ENCODE measurements around the gene SYT10. TPM values are rescaled to one million over a fixed set of nuclear protein-coding genes. Genes with fewer than 3 reads are reported as not detected.
"Not testable (repeated sequence)": the region's sequence is repeated elsewhere in the genome, so short reads cannot be mapped to it uniquely, and the experiment has no call there.

Gene SYT10
- total RNA-seq, 1 donor from 2014 or later: 1.2 TPM

DNA sequence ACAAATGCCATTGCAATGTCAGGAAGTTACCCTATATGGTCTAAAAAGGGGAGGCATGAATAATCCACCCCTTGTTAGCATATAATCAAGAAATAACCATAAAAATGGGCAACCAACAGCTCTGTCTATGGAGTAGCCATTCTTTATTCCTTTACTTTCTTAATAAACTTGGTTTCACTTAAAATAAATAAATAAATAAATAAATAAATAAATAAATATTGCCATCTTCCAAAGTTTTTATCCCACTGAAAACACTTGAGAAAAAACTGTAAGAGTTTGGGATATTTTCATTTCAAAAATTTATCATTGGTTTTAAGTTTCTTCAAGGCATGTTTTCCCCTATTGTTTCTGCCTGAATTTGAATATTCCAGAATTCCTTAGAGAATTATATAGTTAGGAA lies 89.8 kb downstream of the SYT10 start:
- no peaks in the 10 kb centered on the region for H3K4me1 ChIP-seq
- H3K4me3 ChIP-seq: no peak overlapping the region
- Mint-ChIP-seq H3K4me3 (no peak overlapping the region), H3K36me3 (no peaks in the 10 kb centered on the region), H3K27ac (no peak overlapping the region), H3K27me3 (ENCODE audit: insufficient read depth, low read depth) (no peaks in the 10 kb centered on the region), H3K9me3 (no peaks in the 10 kb centered on the region), H3K4me1 (no peaks in the 10 kb centered on the region)
- no peak for DNase-seq (ENCODE audit: low spot score)
- H3K4me2 ChIP-seq: no peak overlapping the region
- H3K27me3 ChIP-seq: no peaks in the 10 kb centered on the region
- no peak overlapping the region for H3K9ac ChIP-seq
- no peaks in the 10 kb centered on the region for H3K79me2 ChIP-seq (ENCODE audit: low read depth)
- H3F3A ChIP-seq (ENCODE audit: low read depth): no peaks in the 10 kb centered on the region
- no peaks in the 10 kb centered on the region for H4K20me1 ChIP-seq (ENCODE audit: low read depth)
- H3K36me3 ChIP-seq: no peaks in the 10 kb centered on the region
- TF ChIP-seq EZH2 (IDR thresholded peaks at IDR 0.05) (no peak), EZH2phosphoT487 (IDR thresholded peaks at IDR 0.05) (no peak)
- TF ChIP-seq, protein P1, sequence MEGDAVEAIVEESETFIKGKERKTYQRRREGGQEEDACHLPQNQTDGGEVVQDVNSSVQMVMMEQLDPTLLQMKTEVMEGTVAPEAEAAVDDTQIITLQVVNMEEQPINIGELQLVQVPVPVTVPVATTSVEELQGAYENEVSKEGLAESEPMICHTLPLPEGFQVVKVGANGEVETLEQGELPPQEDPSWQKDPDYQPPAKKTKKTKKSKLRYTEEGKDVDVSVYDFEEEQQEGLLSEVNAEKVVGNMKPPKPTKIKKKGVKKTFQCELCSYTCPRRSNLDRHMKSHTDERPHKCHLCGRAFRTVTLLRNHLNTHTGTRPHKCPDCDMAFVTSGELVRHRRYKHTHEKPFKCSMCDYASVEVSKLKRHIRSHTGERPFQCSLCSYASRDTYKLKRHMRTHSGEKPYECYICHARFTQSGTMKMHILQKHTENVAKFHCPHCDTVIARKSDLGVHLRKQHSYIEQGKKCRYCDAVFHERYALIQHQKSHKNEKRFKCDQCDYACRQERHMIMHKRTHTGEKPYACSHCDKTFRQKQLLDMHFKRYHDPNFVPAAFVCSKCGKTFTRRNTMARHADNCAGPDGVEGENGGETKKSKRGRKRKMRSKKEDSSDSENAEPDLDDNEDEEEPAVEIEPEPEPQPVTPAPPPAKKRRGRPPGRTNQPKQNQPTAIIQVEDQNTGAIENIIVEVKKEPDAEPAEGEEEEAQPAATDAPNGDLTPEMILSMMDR (IDR thresholded peaks at IDR 0.05): no peak
- no peaks in the 10 kb centered on the region for H3K9me3 ChIP-seq (ENCODE audit: low read depth)
- no peak overlapping the region for H3K27ac ChIP-seq
- no peak overlapping the region for H2AFZ ChIP-seq (replicated peaks)

DNA sequence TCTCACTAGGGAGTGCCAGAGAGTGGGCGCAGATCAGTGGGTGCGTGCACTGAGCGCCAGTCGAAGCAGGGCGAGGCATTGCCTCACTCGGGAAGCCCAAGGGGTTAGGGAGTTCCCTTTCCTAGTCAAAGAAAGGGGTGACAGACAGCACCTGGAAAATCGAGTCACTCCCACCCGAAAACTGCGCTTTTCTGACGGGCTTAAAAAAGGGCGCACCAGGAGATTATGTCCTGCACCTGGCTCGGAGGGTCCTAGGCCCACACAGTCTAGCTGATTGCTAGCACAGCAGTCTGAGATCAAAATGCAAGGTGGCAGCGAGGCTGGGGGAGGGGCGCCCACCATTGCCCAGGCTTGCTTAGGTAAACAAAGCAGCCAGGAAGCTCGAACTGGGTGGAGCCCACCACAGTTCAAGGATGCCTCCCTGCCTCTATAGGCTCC lies 107.6 kb downstream of the SYT10 start:
- H3K4me1 ChIP-seq; DNase-seq (ENCODE audit: low spot score); H3K9me3 ChIP-seq (ENCODE audit: low read depth); H3K27ac Mint-ChIP-seq; H3K27ac ChIP-seq; H3K36me3 ChIP-seq; H3K9ac ChIP-seq; H3K36me3 Mint-ChIP-seq; H3K79me2 ChIP-seq (ENCODE audit: low read depth); H3F3A ChIP-seq (ENCODE audit: low read depth); H3K27me3 Mint-ChIP-seq (ENCODE audit: insufficient read depth, low read depth); H4K20me1 ChIP-seq (ENCODE audit: low read depth); H3K4me3 Mint-ChIP-seq; H3K4me3 ChIP-seq; H3K4me1 Mint-ChIP-seq; H3K27me3 ChIP-seq; H3K9me3 Mint-ChIP-seq: not testable (repeated sequence)
- H2AFZ ChIP-seq (replicated peaks): peak overlapping the region; percentile 17
- peak overlapping the region; percentile 18 for H3K4me2 ChIP-seq

DNA sequence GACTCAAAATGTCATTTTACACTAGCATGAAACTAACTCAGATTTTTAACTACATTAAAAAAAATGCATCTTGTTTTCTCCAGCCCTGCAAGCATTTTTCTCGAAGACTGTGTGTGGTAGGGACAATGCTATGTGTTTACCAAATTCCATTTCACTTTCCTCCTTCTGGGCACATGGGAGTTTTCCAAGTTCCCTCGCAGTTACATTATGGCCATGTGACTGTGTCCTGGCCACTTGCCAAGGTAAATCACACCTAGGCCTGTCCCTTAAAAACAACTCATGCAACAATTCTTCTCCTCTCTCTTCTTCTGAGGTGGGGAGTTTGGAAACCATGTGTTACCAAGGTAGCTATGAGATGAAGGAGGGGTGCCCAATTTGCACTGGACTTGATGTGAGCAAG lies 108.7 kb downstream of the SYT10 start:
- DNase-seq (ENCODE audit: low spot score): no peak
- H3K9me3 ChIP-seq (ENCODE audit: low read depth): no peaks in the 10 kb centered on the region
- H4K20me1 ChIP-seq (ENCODE audit: low read depth): no peaks in the 10 kb centered on the region
- Mint-ChIP-seq H3K9me3 (no peaks in the 10 kb centered on the region), H3K27me3 (ENCODE audit: insufficient read depth, low read depth) (no peaks in the 10 kb centered on the region), H3K36me3 (no peaks in the 10 kb centered on the region), H3K4me3 (no peak overlapping the region), H3K4me1 (no peaks in the 10 kb centered on the region), H3K27ac (no peak overlapping the region)
- no peaks in the 10 kb centered on the region for H3K79me2 ChIP-seq (ENCODE audit: low read depth)
- no peaks in the 10 kb centered on the region for H3K36me3 ChIP-seq
- no peak overlapping the region for H3K9ac ChIP-seq
- no peak overlapping the region for H3K4me2 ChIP-seq
- no peaks in the 10 kb centered on the region for H3K27me3 ChIP-seq
- TF ChIP-seq EZH2 (IDR thresholded peaks at IDR 0.05): no peak
- TF ChIP-seq, protein P1 (IDR thresholded peaks at IDR 0.05): no peak
- TF ChIP-seq EZH2phosphoT487 (IDR thresholded peaks at IDR 0.05): no peak
- no peaks in the 10 kb centered on the region for H3K4me1 ChIP-seq
- H3K4me3 ChIP-seq: no peak overlapping the region
- no peaks in the 10 kb centered on the region for H3F3A ChIP-seq (ENCODE audit: low read depth)
- H2AFZ ChIP-seq (replicated peaks): no peak overlapping the region
- no peak overlapping the region for H3K27ac ChIP-seq
